GM19035 (cell line): ENCODE measurements around the gene MTHFSD.

Experiments used
- ATAC-seq: cut with Tn5 transposase; IDR thresholded peaks from one replicate; pipeline ENCODE4 v1.9.1; 2021; ENCODE audit not compliant: unreplicated experiment

The MTHFSD gene

DNA sequence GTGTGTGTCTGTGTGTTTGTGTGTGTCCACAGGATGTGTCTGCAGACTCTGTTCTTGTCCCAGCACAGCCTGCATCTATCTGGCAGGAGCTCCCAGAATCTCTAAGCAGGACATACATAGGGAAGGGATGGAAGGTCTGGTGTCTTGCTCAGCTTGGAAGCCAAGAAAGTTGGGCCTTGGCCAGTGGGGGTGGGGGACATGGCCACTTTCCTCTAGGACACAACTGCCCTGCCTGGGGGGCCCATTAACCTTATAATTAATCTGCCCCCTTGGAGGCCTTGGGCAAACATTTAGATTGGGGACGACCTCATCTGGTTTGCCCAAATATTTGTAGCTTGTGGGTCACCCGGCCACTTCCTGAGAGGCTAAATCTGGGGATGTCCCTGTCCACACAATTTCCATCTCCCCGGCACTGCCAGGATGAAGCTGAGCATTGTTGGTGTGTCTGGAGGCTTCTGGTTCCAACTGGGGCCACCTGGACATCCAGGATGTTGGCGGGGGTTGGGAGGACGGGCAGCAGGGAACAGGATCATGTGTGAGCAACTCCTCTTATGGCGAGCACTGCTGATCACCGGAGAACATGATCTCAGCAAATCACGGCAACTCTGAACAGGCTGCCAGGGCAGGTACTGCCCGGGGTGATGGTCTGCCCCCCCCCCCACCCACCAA lies 61.9 kb downstream of the MTHFSD start:
- ATAC-seq, result no peak

GRCh38 chr16:86492267-86492960 lies 62.6 kb downstream of the MTHFSD start:
- ATAC-seq, result no peak

DNA sequence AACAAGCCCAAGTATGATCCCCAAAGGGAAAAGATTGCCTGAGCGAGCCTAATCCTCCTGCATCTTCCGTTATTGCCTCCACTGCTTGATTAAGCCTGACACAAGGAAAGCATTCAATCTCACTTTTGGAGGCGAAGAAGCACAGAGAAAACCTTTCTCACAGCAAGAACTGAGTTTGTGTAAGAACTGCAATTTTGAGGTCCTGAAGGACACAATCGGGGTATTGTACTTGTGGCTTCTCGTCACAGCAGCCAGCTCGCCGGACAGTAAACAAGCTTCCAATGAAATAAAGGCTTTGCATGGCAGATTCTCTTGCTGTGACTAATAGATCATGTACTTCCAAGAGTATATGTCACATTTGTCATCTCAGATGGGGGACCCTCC lies 63.4 kb downstream of the MTHFSD start:
- no peak for ATAC-seq

DNA sequence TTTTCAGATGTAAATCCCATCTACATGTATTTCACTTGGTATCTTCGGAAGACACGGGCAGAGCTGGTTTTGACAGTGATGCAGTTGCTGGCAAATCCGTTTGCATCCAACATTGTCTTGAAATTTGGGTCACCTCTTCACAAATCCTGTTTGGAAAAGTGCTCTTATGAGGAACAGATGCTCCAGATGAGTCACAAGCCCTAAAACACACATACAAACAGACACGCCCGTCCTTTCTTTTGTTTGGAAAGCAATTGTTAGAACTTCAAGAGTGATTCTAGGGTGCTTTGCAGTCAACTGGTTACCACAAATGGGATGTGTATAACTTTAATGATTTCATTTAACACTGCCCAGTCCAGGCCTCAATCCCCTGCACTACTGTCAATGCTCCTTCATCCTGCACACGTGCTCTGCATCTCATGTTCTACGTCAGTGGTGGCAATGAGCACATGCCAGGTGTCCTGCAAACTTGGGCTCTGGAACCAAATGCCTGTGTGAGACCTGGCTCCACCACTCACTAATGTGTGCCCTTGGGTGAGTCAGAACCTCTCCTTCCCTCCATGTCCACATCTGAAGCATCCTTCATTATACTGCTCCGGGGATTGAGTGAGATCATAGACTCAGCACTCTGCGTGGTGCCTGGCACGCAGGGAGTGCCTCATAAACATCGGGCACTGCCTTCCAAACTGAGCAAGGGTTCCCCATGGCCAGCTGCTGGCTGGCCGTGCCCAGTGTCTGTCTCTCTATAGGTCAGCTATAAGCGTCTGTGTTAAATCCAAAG lies 64.0 kb downstream of the MTHFSD start:
- ATAC-seq, result no peak

DNA sequence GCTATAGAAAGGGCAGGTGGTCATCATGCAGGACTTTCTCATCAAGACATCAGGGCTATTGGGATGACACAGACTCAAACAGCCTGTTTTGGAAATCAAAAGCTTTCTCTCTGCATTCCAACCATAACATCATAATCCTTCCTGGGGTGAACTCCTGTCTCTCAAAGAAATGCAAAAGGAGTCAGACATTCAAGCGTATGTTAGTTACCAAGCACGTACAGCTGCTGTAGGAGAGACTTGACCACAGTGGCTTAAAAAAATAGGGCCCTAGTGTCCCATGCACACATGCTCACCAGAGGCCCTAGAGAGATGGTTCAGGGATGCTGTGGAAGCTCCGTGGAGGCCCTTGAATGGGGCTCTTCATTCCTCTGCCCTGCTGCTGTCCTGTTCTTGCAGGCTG lies 69.3 kb downstream of the MTHFSD start:
- no peak for ATAC-seq

- no peak for ATAC-seq
Observed at GRCh38 chr16:86484240-86484639, 70.8 kb downstream of the MTHFSD start.

GRCh38 chr16:86481607-86482006 lies 73.4 kb downstream of the MTHFSD start:
- ATAC-seq, result no peak

- ATAC-seq, result no peak
Observed at GRCh38 chr16:86480444-86480843, 74.6 kb downstream of the MTHFSD start.
